Measurements from ENCODE around the gene RBM24. TPM values are rescaled to one million over a fixed set of nuclear protein-coding genes. Genes with fewer than 3 reads are reported as not detected.

The RBM24 gene
- 1 to 10 TPM; 2.0 to 9.8 (median 3.8) TPM for total RNA-seq

DNA sequence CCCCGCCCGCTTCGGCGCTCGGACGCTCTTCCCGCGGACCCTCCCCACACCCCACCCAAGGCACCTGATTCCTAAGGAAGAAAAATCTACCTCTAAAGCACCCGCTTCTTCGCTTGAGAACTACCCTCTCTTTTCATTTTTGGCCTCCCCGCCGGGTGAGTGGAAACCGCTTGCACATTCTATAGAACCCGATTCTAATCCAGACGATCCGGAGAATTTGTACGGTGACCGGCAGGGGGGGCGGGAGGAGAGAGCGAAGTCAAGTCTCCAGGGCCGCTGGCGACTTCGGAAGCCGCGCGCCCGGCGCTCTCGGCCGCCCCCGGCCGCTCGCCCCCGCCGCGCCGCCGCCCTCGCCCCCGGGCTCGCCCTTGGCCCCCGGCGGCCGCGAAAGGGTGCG is at the start of gene RBM24:
TSS of gene RBM24 (plus strand) at position 262 of the 397 bp plus-strand sequence. CDS start 221 bp downstream, outside the sequence.
- Histone ChIP-seq H3K36me3 (no peaks in the 10 kb centered on the region), H3K9me3 (no peaks in the 10 kb centered on the region), H3K27me3 (no peaks in the 10 kb centered on the region), H3K27ac (peak within 1 kb of the TSS; percentile 58 to 86 (median 65)), H3K4me1 (peaks cover 0 to 17% (median 5%) of the 10 kb centered on the region in 4 donors), H3K4me3 (peak within 1 kb of the TSS; percentile 52 to 68 (median 64))
- peak; percentile 21 to 37 for DNase-seq (ENCODE audit: low spot score in 2 of 2)
- no peak for TF ChIP-seq EP300 (IDR thresholded peaks at IDR 0.05)
- TF ChIP-seq POLR2A (IDR thresholded peaks at IDR 0.05) = no peak
- TF ChIP-seq, protein P1, sequence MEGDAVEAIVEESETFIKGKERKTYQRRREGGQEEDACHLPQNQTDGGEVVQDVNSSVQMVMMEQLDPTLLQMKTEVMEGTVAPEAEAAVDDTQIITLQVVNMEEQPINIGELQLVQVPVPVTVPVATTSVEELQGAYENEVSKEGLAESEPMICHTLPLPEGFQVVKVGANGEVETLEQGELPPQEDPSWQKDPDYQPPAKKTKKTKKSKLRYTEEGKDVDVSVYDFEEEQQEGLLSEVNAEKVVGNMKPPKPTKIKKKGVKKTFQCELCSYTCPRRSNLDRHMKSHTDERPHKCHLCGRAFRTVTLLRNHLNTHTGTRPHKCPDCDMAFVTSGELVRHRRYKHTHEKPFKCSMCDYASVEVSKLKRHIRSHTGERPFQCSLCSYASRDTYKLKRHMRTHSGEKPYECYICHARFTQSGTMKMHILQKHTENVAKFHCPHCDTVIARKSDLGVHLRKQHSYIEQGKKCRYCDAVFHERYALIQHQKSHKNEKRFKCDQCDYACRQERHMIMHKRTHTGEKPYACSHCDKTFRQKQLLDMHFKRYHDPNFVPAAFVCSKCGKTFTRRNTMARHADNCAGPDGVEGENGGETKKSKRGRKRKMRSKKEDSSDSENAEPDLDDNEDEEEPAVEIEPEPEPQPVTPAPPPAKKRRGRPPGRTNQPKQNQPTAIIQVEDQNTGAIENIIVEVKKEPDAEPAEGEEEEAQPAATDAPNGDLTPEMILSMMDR (IDR thresholded peaks at IDR 0.05) = peak in 3 of 5 experiments; percentile 4 to 38 (median 34)
- 2% methylated on average over 13 to 29 of the region's 46 CpGs for WGBS, 2 donors

DNA sequence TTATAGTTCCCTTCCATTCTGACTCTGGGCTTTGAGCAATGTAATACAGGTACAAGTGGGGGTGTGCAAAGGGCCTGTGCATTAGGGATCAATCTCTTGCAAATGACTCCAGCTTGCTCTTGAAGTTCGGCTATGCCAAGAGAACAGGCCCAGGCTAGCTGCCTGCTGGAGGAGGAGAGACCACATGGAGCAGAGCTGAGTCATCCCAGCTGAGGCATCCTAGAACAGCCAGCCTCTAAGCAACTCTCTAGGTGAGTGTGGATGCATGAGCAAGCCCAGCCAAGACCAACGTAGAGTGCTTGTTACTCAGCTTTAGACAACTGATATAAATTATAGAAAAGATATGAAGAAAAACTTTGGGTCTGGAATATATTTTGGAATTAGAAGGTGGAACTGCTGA is 47.6 kb upstream of the RBM24 start:
- 85 to 100% methylated on average over 2 of the region's 2 CpGs for WGBS, 2 donors
- Histone ChIP-seq H3K27ac (no peak overlapping the region), H3K36me3 (no peaks in the 10 kb centered on the region), H3K4me3 (no peak overlapping the region), H3K27me3 (no peaks in the 10 kb centered on the region), H3K9me3 (peaks cover 0 to 4% (median 0%) of the 10 kb centered on the region in 4 donors), H3K4me1 (no peaks in the 10 kb centered on the region)
- TF ChIP-seq, protein P1 (IDR thresholded peaks at IDR 0.05) = no peak
- TF ChIP-seq EP300 (IDR thresholded peaks at IDR 0.05) (no peak), POLR2A (IDR thresholded peaks at IDR 0.05) (no peak)
- DNase-seq (ENCODE audit: low spot score in 2 of 2) = no peak

DNA sequence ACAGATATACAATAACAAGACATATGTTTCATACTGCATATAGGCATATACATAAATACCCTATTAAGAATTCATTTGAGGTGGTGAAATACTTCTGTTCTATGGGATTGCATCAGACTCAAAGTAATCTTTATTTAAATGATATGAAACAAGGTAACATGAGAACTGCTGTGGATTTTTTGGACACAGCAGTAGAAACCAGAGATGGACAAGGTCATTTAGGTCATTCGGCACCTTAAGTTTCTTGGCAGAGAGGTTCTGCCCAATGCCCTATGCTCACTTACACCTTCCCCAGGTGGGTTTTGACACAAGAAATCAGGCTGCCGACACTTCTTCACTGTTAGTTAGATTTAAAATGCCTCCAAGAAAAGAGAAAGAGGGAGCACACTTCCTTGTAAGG is 43.9 kb upstream of the RBM24 start:
- no peak overlapping the region for H3K4me3 ChIP-seq
- H3K4me1 ChIP-seq = no peaks in the 10 kb centered on the region
- no peak for DNase-seq (ENCODE audit: low spot score in 2 of 2)
- 75 to 83% methylated on average over 2 of the region's 2 CpGs for WGBS, 2 donors
- H3K27me3 ChIP-seq = no peaks in the 10 kb centered on the region
- H3K36me3 ChIP-seq = no peaks in the 10 kb centered on the region
- peaks cover 0 to 4% (median 0%) of the 10 kb centered on the region in 4 donors for H3K9me3 ChIP-seq
- TF ChIP-seq EP300 (IDR thresholded peaks at IDR 0.05) (no peak), POLR2A (IDR thresholded peaks at IDR 0.05) (no peak)
- TF ChIP-seq, protein P1 (IDR thresholded peaks at IDR 0.05) = no peak
- H3K27ac ChIP-seq = no peak overlapping the region

DNA sequence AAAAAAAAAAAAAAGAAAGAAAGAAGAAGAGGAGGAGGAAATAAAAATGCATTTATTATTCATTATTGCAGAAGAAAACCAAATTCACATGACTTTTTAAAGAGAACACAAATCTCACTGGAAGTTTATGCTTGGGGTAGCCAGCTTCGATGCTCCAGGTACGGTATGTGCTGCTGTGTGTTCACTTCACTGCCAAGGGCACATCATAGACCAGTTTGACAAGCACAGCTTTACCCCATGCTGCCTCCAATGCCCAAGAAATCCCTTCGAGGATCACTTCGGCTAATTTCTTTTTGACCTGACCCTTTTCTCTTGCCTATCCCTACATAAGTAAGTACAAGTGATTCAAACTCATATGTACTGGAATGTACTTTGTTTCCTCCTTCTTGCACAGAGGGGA is 41.9 kb upstream of the RBM24 start:
- Histone ChIP-seq H3K4me3 (no peak overlapping the region), H3K27ac (no peak overlapping the region), H3K4me1 (no peaks in the 10 kb centered on the region), H3K27me3 (no peaks in the 10 kb centered on the region), H3K36me3 (no peaks in the 10 kb centered on the region), H3K9me3 (no peaks in the 10 kb centered on the region)
- no peak for DNase-seq (ENCODE audit: low spot score in 2 of 2)
- WGBS, 2 donors = 88 to 89% methylated on average over 4 of the region's 4 CpGs
- no peak for TF ChIP-seq POLR2A (IDR thresholded peaks at IDR 0.05)
- no peak for TF ChIP-seq EP300 (IDR thresholded peaks at IDR 0.05)
- TF ChIP-seq, protein P1 (IDR thresholded peaks at IDR 0.05) = no peak

DNA sequence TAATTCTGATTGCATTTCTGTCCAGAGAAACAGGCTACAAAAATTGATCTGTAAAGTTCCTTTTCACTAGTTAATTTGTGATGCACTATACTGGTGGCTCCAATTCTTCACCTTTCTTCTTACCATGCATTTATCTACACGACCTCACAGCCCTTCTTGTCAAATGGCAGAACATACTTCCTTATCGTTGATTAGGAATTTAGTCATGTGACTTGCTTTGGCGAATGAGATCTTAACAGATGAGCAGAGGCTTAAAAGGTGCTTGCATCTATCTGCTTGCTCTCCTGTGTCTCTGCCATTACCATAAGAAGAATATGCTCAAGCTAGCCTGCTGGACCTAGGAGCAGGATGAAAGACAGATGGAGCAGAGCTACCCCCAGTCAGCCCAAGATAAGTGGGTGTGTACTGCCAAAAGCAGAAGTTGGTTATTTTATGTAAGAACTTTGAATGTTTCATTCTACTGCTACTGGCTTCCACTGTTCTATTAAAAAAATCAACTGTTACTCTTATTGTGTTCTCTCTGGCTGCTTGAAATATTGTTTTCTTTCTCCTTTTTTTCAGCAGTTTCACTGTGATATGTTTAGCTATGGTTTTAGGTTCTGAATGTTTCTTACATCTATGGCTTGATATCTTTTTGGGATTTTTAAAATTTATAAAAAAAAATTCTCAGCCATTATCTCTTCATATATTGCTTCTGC is 40.2 kb upstream of the RBM24 start:
- H3K27ac ChIP-seq = no peak overlapping the region
- no peaks in the 10 kb centered on the region for H3K27me3 ChIP-seq
- no peaks in the 10 kb centered on the region for H3K36me3 ChIP-seq
- DNase-seq (ENCODE audit: low spot score in 2 of 2) = no peak
- no peak for TF ChIP-seq POLR2A (IDR thresholded peaks at IDR 0.05)
- TF ChIP-seq EP300 (IDR thresholded peaks at IDR 0.05) = no peak
- TF ChIP-seq, protein P1 (IDR thresholded peaks at IDR 0.05) = no peak
- peaks cover 0 to 6% (median 0%) of the 10 kb centered on the region in 4 donors for H3K9me3 ChIP-seq
- H3K4me1 ChIP-seq = no peaks in the 10 kb centered on the region
- H3K4me3 ChIP-seq = no peak overlapping the region
- 80 to 84% methylated on average over 3 of the region's 3 CpGs for WGBS, 2 donors

Data from tibial nerve (tissue), 4 donors.